Adrenal gland (tissue), 12 donors: ENCODE measurements around the gene GLMN. TPM values are rescaled to one million over a fixed set of nuclear protein-coding genes. Genes with fewer than 3 reads are reported as not detected.
"Not testable (repeated sequence)": the region's sequence is repeated elsewhere in the genome, so short reads cannot be mapped to it uniquely, and the experiment has no call there.

ENCODE experiments used
- DNase-seq, 7 donors: peaks; one replicate each; pipeline ENCODE4 v3.0.0-alpha.2; 2019 to 2020
- H3K27ac ChIP-seq, 5 donors: fragments of 200-600 bp; sonication (generic) in 4 of 5; 1 replicate in 3 of 5; 2 replicates in 2 of 5; pipeline versions ENCODE4 v1.5.1 to v1.8.0; 2016 to 2020; ENCODE audit warnings: mild to moderate bottlenecking in 1 of 5
- H3K27me3 ChIP-seq: fragments of 200-600 bp; 2 replicates; pipeline ENCODE4 v1.8.0; 2021
- H3K36me3 ChIP-seq, 2 donors: fragments of 200-600 bp; replicated peaks in 1 of 2; 1 replicate in 1 of 2; 2 replicates in 1 of 2; pipeline versions ENCODE4 v1.5.1 to v1.8.0; 2018 to 2022
- H3K4me1 ChIP-seq, 2 donors: fragments of 200-600 bp; replicated peaks in 1 of 2; 1 replicate in 1 of 2; 2 replicates in 1 of 2; pipeline versions ENCODE4 v1.5.1 to v1.8.0; 2018 to 2021
- H3K4me3 ChIP-seq, 4 donors: fragments of 200-600 bp; sonication (generic) in 3 of 4; one replicate each; pipeline ENCODE4 v1.5.1; 2016 to 2018
- H3K9me3 ChIP-seq, 3 donors: fragments of 200-600 bp; sonication (generic) in 1 of 3; replicated peaks in 1 of 3; 1 replicate in 2 of 3; 2 replicates in 1 of 3; pipeline versions ENCODE4 v1.5.1 to v1.8.0; 2016 to 2021
- POLR2A ChIP-seq, 2 donors: fragments of 450-650 bp; IDR thresholded peaks; one replicate each; pipeline ENCODE4 v1.6.1; 2017; ENCODE audit warnings: antibody characterized with exemption in 2 of 2, mild to moderate bottlenecking in 2 of 2, moderate library complexity in 1 of 2
- WGBS, 4 donors: extraction: QIAGEN DNeasy Blood & Tissue Kit in 2 of 4; methylation state at CpG; one replicate each; pipeline versions ENCODE4 v1.1.5 to v1.1.7; 2013 to 2017; 5-methylcytosine and 5-hydroxymethylcytosine counted together
- intact Hi-C, 2 donors: fragments of 100-400 bp; cut with DNase I; formaldehyde crosslinking; loops; one replicate each; pipeline versions ENCODE4 v1.14.1 to v1.15.0; 2022 to 2023
- polyA plus RNA-seq, 3 donors: library from polyadenylated mRNA; stranded (reverse); fragments of 200-250 nt in 2 of 3; fragments of 350-450 nt in 1 of 3; fragmentation: Illumina TruSeq in 1 of 3; extraction: RNeasy Lipid Tissue Mini Kit (QIAGEN cat#74804) in 1 of 3; gene quantifications; one replicate each; pipeline ENCODE4 v1.2.3, GENCODE V29; 2013 to 2014
- total RNA-seq, 9 donors: library from RNA; depleted of rRNA in 4 of 9; stranded (reverse); fragments of >200 nt in 4 of 9; fragments of 120-200 nt in 1 of 9; fragmentation: NEBNext Ultra II Directional in 1 of 9; extraction: Animal tissue kit (Norgen Biotek cat#: 25700) in 1 of 9; gene quantifications; one replicate each; pipeline versions ENCODE4 v1.1.0 to v1.2.4, GENCODE V29; 2013 to 2023
- TF ChIP-seq, protein P1 (sequence below), 6 experiments: fragments of 450-650 bp in 4 of 6; fragments of 200-600 bp in 2 of 6; sonication (generic) in 1 of 6; IDR thresholded peaks; 1 replicate in 5 of 6; 2 replicates in 1 of 6; pipeline versions ENCODE4 v1.5.1 to v1.8.0; 2016 to 2021; ENCODE audit warnings: antibody characterized with exemption in 6 of 6, mild to moderate bottlenecking in 2 of 6, moderate library complexity in 1 of 6
- donor health status: healthy with polysubstance abuse.
- donor health status: Bipolar disorder and iron deficiency.
- donor health status: DM: yes; HTN: yes; CAD: no.
- donor health status: DM: no; HTN: no; CAD: no.
- donor health status: DM: no; HTN: no; CAD: no.
- donor health status: DM: yes; HTN: yes; CAD: no.

GLMN gene
- total and polyA plus RNA-seq, 12 donors: 1.1 to 73.1 (median 6.5) TPM

DNA sequence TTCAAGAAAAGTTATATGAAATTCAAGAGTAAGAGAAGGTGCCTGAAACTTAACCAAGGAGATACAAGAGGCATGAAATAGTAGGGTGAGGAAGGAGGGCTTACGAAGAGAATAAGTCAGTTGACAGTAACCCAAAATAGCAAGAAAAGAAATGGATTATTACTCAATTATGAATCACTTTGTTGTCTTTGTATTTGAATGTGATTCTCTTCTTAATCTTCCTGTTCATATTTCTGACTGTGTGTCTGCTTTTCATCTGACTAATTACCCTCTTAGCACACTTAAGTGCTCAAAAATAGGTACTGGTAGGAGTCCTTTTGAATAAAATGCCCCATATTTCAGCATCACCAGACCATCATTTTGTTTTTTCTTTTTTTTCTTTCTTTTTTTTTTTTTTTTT, 39.4 kb downstream of the GLMN start:
- H3K9me3 ChIP-seq: peaks cover 0 to 5% (median 0%) of the 10 kb centered on the region in 3 donors
- TF ChIP-seq, protein P1, sequence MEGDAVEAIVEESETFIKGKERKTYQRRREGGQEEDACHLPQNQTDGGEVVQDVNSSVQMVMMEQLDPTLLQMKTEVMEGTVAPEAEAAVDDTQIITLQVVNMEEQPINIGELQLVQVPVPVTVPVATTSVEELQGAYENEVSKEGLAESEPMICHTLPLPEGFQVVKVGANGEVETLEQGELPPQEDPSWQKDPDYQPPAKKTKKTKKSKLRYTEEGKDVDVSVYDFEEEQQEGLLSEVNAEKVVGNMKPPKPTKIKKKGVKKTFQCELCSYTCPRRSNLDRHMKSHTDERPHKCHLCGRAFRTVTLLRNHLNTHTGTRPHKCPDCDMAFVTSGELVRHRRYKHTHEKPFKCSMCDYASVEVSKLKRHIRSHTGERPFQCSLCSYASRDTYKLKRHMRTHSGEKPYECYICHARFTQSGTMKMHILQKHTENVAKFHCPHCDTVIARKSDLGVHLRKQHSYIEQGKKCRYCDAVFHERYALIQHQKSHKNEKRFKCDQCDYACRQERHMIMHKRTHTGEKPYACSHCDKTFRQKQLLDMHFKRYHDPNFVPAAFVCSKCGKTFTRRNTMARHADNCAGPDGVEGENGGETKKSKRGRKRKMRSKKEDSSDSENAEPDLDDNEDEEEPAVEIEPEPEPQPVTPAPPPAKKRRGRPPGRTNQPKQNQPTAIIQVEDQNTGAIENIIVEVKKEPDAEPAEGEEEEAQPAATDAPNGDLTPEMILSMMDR (IDR thresholded peaks at IDR 0.05): no peak
- TF ChIP-seq POLR2A (IDR thresholded peaks at IDR 0.05): no peak
- no peak for DNase-seq
- no peaks in the 10 kb centered on the region for H3K27me3 ChIP-seq
- H3K4me1 ChIP-seq: no peaks in the 10 kb centered on the region
- no peak overlapping the region for H3K4me3 ChIP-seq
- peaks cover 0 to 7% of the 10 kb centered on the region in 2 donors for H3K36me3 ChIP-seq
- 65 to 92% (median 74%) methylated on average over 1 of the region's 1 CpG for WGBS, 4 donors
- no peak overlapping the region for H3K27ac ChIP-seq
- intact Hi-C loops: no loop called here

DNA sequence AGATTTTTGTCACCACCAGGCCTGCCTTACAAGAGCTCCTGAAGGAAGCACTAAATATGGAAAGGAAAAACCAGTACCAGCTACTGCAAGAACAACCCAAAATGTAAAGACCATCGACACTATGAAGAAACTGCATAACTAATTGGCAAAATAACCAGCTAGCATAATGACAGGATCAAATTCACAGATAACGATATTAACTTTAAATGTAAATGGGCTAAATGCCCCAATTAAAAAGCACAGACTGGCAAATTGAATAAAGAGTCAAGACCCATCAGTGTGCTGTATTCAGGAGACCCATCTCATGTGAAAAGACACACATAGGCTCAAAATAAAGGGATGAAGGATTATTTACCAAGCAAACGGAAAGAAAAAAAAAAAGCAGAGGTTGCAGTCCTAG, 44.1 kb downstream of the GLMN start:
- DNase-seq, intact Hi-C loops, H3K27me3 ChIP-seq, H3K27ac ChIP-seq, H3K4me1 ChIP-seq, H3K4me3 ChIP-seq, H3K9me3 ChIP-seq: not testable (repeated sequence)
- peaks cover 0 to 13% of the 10 kb centered on the region in 2 donors for H3K36me3 ChIP-seq
- 61 to 77% (median 71%) methylated on average over 3 of the region's 3 CpGs for WGBS, 4 donors

DNA sequence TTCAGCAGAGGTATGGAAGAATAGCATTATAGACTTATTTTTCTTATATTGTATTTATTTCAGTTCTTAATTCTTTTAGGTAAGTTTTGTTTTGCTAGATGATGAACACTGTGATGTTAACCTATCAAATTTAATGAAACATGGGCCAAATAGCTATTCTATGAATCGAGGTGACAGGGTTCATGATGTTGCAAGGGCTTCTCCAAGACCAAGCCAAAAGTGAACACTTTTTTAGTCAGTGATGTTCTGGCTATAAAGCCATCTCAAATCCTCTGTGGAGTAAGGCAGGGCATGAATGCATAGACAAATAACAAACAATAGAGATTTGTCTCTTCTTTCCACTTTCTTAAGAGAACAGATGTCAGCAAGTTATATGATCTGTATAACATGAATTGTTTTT, 54.4 kb downstream of the GLMN start:
- H3K9me3 ChIP-seq: no peaks in the 10 kb centered on the region
- no peaks in the 10 kb centered on the region for H3K4me1 ChIP-seq
- no peak for DNase-seq
- no peaks in the 10 kb centered on the region for H3K27me3 ChIP-seq
- H3K27ac ChIP-seq: no peak overlapping the region
- H3K4me3 ChIP-seq: no peak overlapping the region
- no peaks in the 10 kb centered on the region for H3K36me3 ChIP-seq
- WGBS, 4 donors: 91 to 100% (median 98%) methylated on average over 1 of the region's 1 CpG
- TF ChIP-seq POLR2A (IDR thresholded peaks at IDR 0.05): no peak
- TF ChIP-seq, protein P1 (IDR thresholded peaks at IDR 0.05): no peak
- intact Hi-C loops: no loop called here

DNA sequence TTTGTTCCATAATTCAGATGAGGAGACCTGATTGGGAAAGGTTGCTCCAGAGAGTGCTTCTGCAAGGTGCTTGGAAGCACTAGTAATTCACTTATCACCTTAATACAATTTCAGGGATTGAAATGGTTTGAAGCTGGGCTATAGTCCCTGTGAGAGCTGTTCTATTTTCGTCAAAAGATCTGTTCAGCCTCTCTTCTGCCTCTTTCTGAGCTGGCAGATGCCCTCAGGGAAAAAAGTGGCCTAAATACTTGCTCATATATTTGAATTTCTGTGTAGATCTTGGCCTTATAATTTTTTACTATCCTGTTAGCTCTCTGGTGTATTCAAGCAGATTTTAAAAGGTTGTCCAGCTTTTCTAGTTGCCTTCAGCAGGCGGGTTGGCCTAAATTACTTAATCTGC, 58.8 kb downstream of the GLMN start:
- Histone ChIP-seq H3K4me1 (no peaks in the 10 kb centered on the region), H3K36me3 (no peaks in the 10 kb centered on the region), H3K4me3 (no peak overlapping the region), H3K27me3 (no peaks in the 10 kb centered on the region), H3K27ac (no peak overlapping the region), H3K9me3 (no peaks in the 10 kb centered on the region)
- peak in 1 of 7 donors; percentile 65 for DNase-seq
- intact Hi-C loops: no loop called here
- no peak for TF ChIP-seq POLR2A (IDR thresholded peaks at IDR 0.05)
- TF ChIP-seq, protein P1 (IDR thresholded peaks at IDR 0.05): no peak
- 81 to 91% (median 86%) methylated on average over 2 of the region's 2 CpGs for WGBS, 4 donors

DNA sequence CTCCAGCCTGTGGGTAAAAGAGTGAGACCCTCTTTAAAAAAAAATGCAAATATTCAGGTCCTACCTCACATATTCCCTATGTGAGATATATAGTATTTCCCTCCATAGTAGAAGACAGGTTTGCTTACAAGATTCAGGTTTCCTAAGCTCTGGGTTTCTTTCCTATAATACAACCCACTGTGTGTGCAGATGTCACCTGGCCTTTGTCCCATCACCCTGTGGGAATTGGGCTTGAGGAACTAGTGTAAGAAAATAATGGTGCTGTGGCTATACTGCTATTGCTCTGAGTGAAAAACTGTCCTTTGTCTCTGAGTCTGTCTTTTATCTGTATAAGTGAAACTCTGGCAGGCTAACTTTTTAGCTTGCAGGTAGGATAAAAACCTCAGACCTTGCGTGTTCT, 68.1 kb downstream of the GLMN start:
- 68 to 97% (median 89%) methylated on average over 1 of the region's 1 CpG for WGBS, 4 donors
- Histone ChIP-seq H3K9me3 (no peaks in the 10 kb centered on the region), H3K27me3 (no peaks in the 10 kb centered on the region), H3K36me3 (no peaks in the 10 kb centered on the region), H3K4me3 (no peak overlapping the region), H3K27ac (no peak overlapping the region), H3K4me1 (no peaks in the 10 kb centered on the region)
- DNase-seq: no peak
- intact Hi-C loops: no loop called here
- TF ChIP-seq POLR2A (IDR thresholded peaks at IDR 0.05): no peak
- TF ChIP-seq, protein P1 (IDR thresholded peaks at IDR 0.05): no peak
